A549 (cell line): ENCODE data around the gene LEFTY1.

Experiments
- ESRRA ChIP-seq: fragments of 150-350 bp; IDR thresholded peaks from 2 replicates; pipeline ENCODE4 v1.6.1; 2014; ENCODE audit warnings: mild to moderate bottlenecking, low read length, borderline replicate concordance
- HDAC2 ChIP-seq: fragments of 200-600 bp; sonication (generic); IDR thresholded peaks from 2 replicates; pipeline ENCODE4 v1.6.1; 2016
- KDM1A ChIP-seq: fragments of 200-600 bp; sonication (generic); IDR thresholded peaks from 2 replicates; pipeline ENCODE4 v1.6.1; 2016; ENCODE audit warnings: low read depth, mild to moderate bottlenecking
- KDM5A ChIP-seq: fragments of 200-600 bp; sonication (generic); IDR thresholded peaks from 2 replicates; pipeline ENCODE4 v1.6.1; 2016; ENCODE audit warnings: antibody characterized with exemption, mild to moderate bottlenecking
- MYC ChIP-seq: IDR thresholded peaks from 2 replicates; pipeline ENCODE4 v1.6.1; 2012; ENCODE audit warnings: mild to moderate bottlenecking, inconsistent platforms, low read length, improper control_type of control experiment, borderline replicate concordance
- NR3C1 ChIP-seq: fragments of >200 bp; sonication (Bioruptor Twin); formaldehyde crosslinking; IDR thresholded peaks from 3 replicates; pipeline ENCODE4 v1.6.1; 2017
- POLR2A ChIP-seq: IDR thresholded peaks from 2 replicates; pipeline ENCODE4 v1.6.1; 2012; ENCODE audit warnings: mild to moderate bottlenecking, low read length
- POLR2AphosphoS2 ChIP-seq: conservative IDR thresholded peaks from 2 replicates; pipeline ENCODE4 v1.6.1; 2012; ENCODE audit warnings: low read length, improper control_type of control experiment, inconsistent platforms
- RAD21 ChIP-seq, 2 experiments: fragments of >200 bp in 1 of 2; sonication (Bioruptor Twin) in 1 of 2; formaldehyde crosslinking in 1 of 2; IDR thresholded peaks in 1 of 2; conservative IDR thresholded peaks in 1 of 2; 2 replicates in 1 of 2; 3 replicates in 1 of 2; pipeline ENCODE4 v1.6.1; 2012 to 2018; ENCODE audit warnings: inconsistent platforms in 1 of 2
- RCOR1 ChIP-seq: fragments of 150-350 bp; IDR thresholded peaks from 2 replicates; pipeline ENCODE4 v1.6.1; 2014; ENCODE audit warnings: antibody characterized with exemption, low read length, low read depth
- SMC3 ChIP-seq: fragments of >200 bp; sonication (Bioruptor Twin); formaldehyde crosslinking; IDR thresholded peaks from 3 replicates; pipeline ENCODE4 v1.6.1; 2018; ENCODE audit warnings: inconsistent platforms
- TF ChIP-seq, protein P1 (sequence below): fragments of >200 bp; sonication (Bioruptor Twin); formaldehyde crosslinking; IDR thresholded peaks from 3 replicates; pipeline ENCODE4 v1.5.1; 2016

DNA sequence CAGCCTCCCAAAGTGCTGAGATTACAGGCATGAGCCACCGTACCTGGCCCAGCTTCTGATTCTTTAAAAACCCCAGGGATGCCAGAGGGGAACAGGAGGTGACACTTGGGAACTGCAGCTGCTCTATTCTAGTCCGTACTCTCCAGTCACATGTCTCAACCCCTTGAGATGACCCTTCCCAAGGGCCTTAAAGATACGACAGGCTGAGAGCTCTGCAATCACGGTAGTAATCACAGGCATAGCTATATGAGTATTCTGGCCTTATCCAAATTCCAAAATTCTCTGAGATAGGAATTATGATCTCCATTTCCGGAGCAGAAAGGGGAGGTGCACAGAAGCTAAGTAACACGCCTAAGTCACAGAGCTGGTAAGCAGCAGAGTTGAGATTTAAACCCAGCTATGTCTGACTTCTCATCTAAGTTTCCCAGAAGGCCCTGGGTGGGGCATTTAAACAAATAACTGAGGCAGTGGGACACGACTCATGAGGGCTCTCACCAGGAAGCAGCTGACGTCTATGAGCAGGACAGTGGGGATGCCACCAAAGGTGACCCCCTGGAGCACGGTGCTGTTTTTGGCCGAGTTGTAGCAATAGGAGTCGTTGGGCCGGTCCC is 11.9 kb downstream of the LEFTY1 start:
- TF ChIP-seq, protein P1, sequence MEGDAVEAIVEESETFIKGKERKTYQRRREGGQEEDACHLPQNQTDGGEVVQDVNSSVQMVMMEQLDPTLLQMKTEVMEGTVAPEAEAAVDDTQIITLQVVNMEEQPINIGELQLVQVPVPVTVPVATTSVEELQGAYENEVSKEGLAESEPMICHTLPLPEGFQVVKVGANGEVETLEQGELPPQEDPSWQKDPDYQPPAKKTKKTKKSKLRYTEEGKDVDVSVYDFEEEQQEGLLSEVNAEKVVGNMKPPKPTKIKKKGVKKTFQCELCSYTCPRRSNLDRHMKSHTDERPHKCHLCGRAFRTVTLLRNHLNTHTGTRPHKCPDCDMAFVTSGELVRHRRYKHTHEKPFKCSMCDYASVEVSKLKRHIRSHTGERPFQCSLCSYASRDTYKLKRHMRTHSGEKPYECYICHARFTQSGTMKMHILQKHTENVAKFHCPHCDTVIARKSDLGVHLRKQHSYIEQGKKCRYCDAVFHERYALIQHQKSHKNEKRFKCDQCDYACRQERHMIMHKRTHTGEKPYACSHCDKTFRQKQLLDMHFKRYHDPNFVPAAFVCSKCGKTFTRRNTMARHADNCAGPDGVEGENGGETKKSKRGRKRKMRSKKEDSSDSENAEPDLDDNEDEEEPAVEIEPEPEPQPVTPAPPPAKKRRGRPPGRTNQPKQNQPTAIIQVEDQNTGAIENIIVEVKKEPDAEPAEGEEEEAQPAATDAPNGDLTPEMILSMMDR = no peak
- TF ChIP-seq POLR2A (no peak), KDM5A (no peak), HDAC2 (no peak), NR3C1 (no peak), SMC3 (no peak), POLR2AphosphoS2 (no peak), RAD21 (conservative IDR thresholded peaks at IDR 0.05 in 1 of 2, IDR thresholded peaks at IDR 0.05 in 1 of 2) (no peak), MYC (no peak), ESRRA (no peak), KDM1A (no peak), RCOR1 (no peak)
